Heart left ventricle (tissue), 16 donors: Measurements from ENCODE around the gene C6orf141. TPM values are rescaled to one million over a fixed set of nuclear protein-coding genes. Genes with fewer than 3 reads are reported as not detected.

ENCODE experiments used
- ATAC-seq, 4 donors: fragments of 200-7000 bp; cut with Tn5 transposase; one replicate each; pipeline ENCODE4 v1.9.1; 2020 to 2022; ENCODE audit warnings: moderate library complexity in 4 of 4, mild to moderate bottlenecking in 3 of 4, moderate number of reproducible peaks in 1 of 4
- DNase-seq, 5 donors: peaks; one replicate each; pipeline ENCODE4 v3.0.0-alpha.2; 2020
- H3K27ac ChIP-seq, 12 donors: fragments of 200-600 bp; sonication (generic) in 4 of 12; one replicate each; pipeline versions ENCODE4 v1.5.0 to v1.8.0; 2016 to 2022; ENCODE audit warnings: mild to moderate bottlenecking in 2 of 12
- H3K27me3 ChIP-seq, 9 donors: fragments of 200-600 bp; sonication (generic) in 2 of 9; one replicate each; pipeline versions ENCODE4 v1.5.1 to v1.8.0; 2016 to 2022; ENCODE audit warnings: mild to moderate bottlenecking in 3 of 9
- H3K36me3 ChIP-seq, 9 donors: fragments of 200-600 bp; sonication (generic) in 2 of 9; one replicate each; pipeline versions ENCODE4 v1.5.0 to v1.8.0; 2018 to 2022; ENCODE audit warnings: mild to moderate bottlenecking in 2 of 9
- H3K4me1 ChIP-seq, 12 donors: fragments of 200-600 bp; sonication (generic) in 4 of 12; one replicate each; pipeline versions ENCODE4 v1.5.0 to v1.8.0; 2016 to 2022; ENCODE audit warnings: mild to moderate bottlenecking in 3 of 12
- H3K4me3 ChIP-seq, 12 donors: fragments of 200-600 bp; sonication (generic) in 4 of 12; one replicate each; pipeline versions ENCODE4 v1.5.0 to v1.8.0; 2017 to 2022; ENCODE audit warnings: mild to moderate bottlenecking in 9 of 12, moderate library complexity in 4 of 12
- H3K9me3 ChIP-seq, 12 donors: fragments of 200-600 bp; sonication (generic) in 4 of 12; one replicate each; pipeline versions ENCODE4 v1.5.0 to v1.8.0; 2016 to 2022; ENCODE audit warnings: mild to moderate bottlenecking in 1 of 12
- POLR2A ChIP-seq, 2 donors: fragments of 450-650 bp; IDR thresholded peaks; one replicate each; pipeline ENCODE4 v1.6.1; 2017; ENCODE audit warnings: antibody characterized with exemption in 2 of 2, mild to moderate bottlenecking in 2 of 2, moderate library complexity in 2 of 2
- WGBS, 4 donors: extraction: QIAGEN DNeasy Blood & Tissue Kit in 2 of 4; methylation state at CpG; one replicate each; pipeline versions ENCODE4 v1.1.5 to v1.1.7; 2013 to 2018; 5-methylcytosine and 5-hydroxymethylcytosine counted together
- intact Hi-C, 10 donors: fragments of 100-400 bp; cut with DNase I; formaldehyde crosslinking; loops; one replicate each; pipeline versions ENCODE4 v1.11.1 to v1.14.2; 2022
- long read RNA-seq, 3 donors: library from polyadenylated mRNA; unstranded; transcript quantifications; one replicate each; pipeline ENCODE4 v2.0.0, GENCODE V29; 2020 to 2021
- polyA plus RNA-seq, 2 donors: library from polyadenylated mRNA; stranded (reverse); fragments of 200-250 nt; gene quantifications; one replicate each; pipeline ENCODE4 v1.2.3, GENCODE V29; 2013
- total RNA-seq, 9 donors: library from RNA; depleted of rRNA in 2 of 9; stranded (reverse); fragments of >200 nt in 2 of 9; fragmentation: NEBNext Ultra II Directional in 3 of 9; extraction: Animal tissue kit (Norgen Biotek cat#: 25700) in 3 of 9; gene quantifications; one replicate each; pipeline versions ENCODE4 v1.1.0 to v1.2.4, GENCODE V29; 2016 to 2023
- TF ChIP-seq, protein P1 (sequence below), 12 donors: fragments of 200-600 bp; sonication (generic) in 4 of 12; IDR thresholded peaks; one replicate each; pipeline versions ENCODE4 v1.5.0 to v1.8.0; 2018 to 2022; ENCODE audit warnings: antibody characterized with exemption in 12 of 12, mild to moderate bottlenecking in 5 of 12
- donor health status: ischemic (EF 13 %, LVEDD 7.1; RV severe dilation, severe dysfunction).
- donor health status: healthy with polysubstance abuse.
- donor health status: DM: no; HTN: yes; CAD: no.
- donor health status: DM: no; HTN: no; CAD: no.
- donor health status: ischemic (EF 25% LVEDD 6.9; RV normal size, moderate dysfunction).
- donor health status: ischemic (EF 25% LVEDD 5.7; RV mildly dilated, moderate dysfunction).
- donor health status: healthy.
- donor health status: DM: yes; HTN: yes; CAD: no.
- donor health status: ischemic (EF 35%, LVEDD 5.7; RV mildly dilated, moderate dysfunction).
- donor health status: nonischemic (EF 11% LVEDD 7.7; RV severe dilation, severe dysfunction).
- donor health status: DM: yes; HTN: yes; CAD: no.
- donor health status: PGD.
- donor health status: ischemic (EF 29% LVEDD 5.4; RV normal size, mild dysfunction).
- donor health status: nonischemic (EF 23%, LVEDD 6.1; RV moderate dilation, normal function).

Gene C6orf141
- 1 to 10 TPM in 1 of 9 donors, under 1 TPM in 2, not detected in 6; 0.51 to 1.2 (median 0.97) TPM for total RNA-seq
- under 1 TPM; 0.28 to 0.42 TPM for polyA plus RNA-seq
- long read RNA-seq, donor 1 = 0 reads
- long read RNA-seq, donor 2 = 0 reads
- long read RNA-seq, donor 3 = 0 reads

DNA sequence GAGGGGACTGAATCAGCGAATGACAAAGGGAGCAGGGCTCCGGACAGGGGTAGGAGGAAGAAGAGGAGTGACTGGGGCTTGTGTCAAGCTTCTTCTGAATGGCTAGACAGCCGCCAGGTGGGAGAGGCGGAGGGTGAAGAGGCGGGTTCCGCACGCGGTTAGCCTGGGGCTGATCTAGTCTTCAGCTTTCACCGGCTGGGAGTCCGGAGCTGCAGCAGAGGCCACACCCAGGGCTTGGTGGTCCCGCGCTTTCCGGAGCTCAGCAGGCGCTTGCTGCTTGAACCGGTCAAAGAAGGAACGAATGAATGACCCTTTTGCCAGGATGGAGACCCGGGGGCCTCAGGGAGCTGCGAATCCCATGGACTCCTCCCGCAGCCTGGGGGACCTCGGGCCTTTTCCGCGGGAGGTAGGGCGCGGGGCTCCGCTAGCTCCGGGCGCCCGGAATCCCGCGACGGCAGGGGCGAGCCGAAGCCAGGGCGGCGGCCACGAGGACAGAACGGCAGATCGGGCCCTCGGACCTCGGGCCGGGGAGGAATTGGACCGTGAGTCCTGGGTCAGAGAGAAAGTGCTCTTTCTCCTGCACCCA is at the start of gene C6orf141:
Gene C6orf141, plus strand, starts transcription at position 177 of the 586 bp plus-strand sequence. Its CDS starts 125 bp downstream, at position 302.
- ATAC-seq (peak in 2 of 4 donors; percentile 22 to 50), DNase-seq (no peak)
- TF ChIP-seq, protein P1, sequence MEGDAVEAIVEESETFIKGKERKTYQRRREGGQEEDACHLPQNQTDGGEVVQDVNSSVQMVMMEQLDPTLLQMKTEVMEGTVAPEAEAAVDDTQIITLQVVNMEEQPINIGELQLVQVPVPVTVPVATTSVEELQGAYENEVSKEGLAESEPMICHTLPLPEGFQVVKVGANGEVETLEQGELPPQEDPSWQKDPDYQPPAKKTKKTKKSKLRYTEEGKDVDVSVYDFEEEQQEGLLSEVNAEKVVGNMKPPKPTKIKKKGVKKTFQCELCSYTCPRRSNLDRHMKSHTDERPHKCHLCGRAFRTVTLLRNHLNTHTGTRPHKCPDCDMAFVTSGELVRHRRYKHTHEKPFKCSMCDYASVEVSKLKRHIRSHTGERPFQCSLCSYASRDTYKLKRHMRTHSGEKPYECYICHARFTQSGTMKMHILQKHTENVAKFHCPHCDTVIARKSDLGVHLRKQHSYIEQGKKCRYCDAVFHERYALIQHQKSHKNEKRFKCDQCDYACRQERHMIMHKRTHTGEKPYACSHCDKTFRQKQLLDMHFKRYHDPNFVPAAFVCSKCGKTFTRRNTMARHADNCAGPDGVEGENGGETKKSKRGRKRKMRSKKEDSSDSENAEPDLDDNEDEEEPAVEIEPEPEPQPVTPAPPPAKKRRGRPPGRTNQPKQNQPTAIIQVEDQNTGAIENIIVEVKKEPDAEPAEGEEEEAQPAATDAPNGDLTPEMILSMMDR (IDR thresholded peaks at IDR 0.05) = no peak
- no peak for TF ChIP-seq POLR2A (IDR thresholded peaks at IDR 0.05)
- intact Hi-C loops = no loop called here
- peaks cover 0 to 22% (median 14%) of the 10 kb centered on the region in 12 donors for H3K4me1 ChIP-seq
- H3K27me3 ChIP-seq = peaks cover 0 to 48% (median 19%) of the 10 kb centered on the region in 9 donors
- no peak within 1 kb of the TSS for H3K27ac ChIP-seq
- no peaks in the 10 kb centered on the region for H3K36me3 ChIP-seq
- no peaks in the 10 kb centered on the region for H3K9me3 ChIP-seq
- 0 to 2% (median 1%) methylated on average over 22 to 42 of the region's 42 CpGs for WGBS, 4 donors
- H3K4me3 ChIP-seq = peak within 1 kb of the TSS; percentile 26 to 56 (median 49)

DNA sequence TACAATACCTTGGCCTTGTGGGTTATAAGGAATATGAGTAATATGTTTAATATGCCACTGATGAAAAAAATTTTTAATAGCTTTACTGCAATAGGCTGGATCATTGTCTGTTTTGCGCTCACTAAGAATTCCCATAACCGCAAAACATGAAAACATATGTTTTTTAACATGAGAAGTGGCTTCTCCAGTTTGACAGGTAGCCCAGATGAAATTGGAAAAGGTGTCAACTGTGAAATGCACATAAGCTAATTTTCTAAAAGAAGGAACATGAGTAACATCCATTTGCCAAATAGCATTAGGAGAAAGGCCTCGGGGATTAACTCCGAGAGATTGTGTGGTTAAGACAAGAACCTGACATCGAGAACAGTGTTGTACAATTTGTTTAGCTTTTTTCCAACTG is 45.8 kb upstream of the C6orf141 start:
- Histone ChIP-seq H3K27ac (no peak overlapping the region), H3K27me3 (peaks cover 0 to 4% (median 0%) of the 10 kb centered on the region in 9 donors), H3K36me3 (no peaks in the 10 kb centered on the region), H3K9me3 (no peaks in the 10 kb centered on the region), H3K4me1 (no peaks in the 10 kb centered on the region), H3K4me3 (no peak overlapping the region)
- 74 to 94% (median 85%) methylated on average over 5 of the region's 5 CpGs for WGBS, 4 donors
- ATAC-seq (no peak), DNase-seq (no peak)
- TF ChIP-seq, protein P1 (IDR thresholded peaks at IDR 0.05) = no peak
- TF ChIP-seq POLR2A (IDR thresholded peaks at IDR 0.05) = no peak
- intact Hi-C loops = no loop called here

DNA sequence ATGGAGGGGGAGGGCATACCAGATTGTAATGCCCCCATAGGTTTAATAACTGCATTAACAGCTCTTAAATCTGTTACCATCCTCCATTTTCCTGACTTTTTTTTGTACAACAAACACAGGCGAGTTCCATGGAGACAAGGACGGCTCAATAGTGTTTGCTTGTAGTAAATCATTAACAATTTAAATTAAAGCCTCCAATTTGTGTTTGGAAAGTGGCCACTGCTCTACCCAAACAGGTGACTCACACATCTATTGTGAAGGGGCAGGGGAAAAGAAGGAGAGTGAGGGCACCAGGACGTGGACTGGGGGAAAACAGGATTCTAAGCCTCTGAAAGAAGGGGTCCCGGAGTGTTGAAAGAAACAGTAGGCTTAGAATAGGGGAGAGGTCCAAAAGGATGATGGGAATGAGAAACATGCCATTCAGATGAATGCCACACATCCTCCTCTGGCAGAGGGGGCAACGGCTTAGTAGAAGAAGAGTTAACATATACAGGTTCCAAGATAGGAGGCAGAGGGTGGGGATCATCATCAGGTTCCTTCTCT is 43.8 kb upstream of the C6orf141 start:
- Histone ChIP-seq H3K4me3 (no peak overlapping the region), H3K36me3 (no peaks in the 10 kb centered on the region), H3K27ac (no peak overlapping the region), H3K4me1 (no peaks in the 10 kb centered on the region), H3K27me3 (peaks cover 0 to 7% (median 0%) of the 10 kb centered on the region in 9 donors), H3K9me3 (no peaks in the 10 kb centered on the region)
- WGBS, 4 donors = 78 to 84% (median 81%) methylated on average over 5 of the region's 5 CpGs
- no peak for ATAC-seq
- DNase-seq = no peak
- TF ChIP-seq, protein P1 (IDR thresholded peaks at IDR 0.05) = no peak
- TF ChIP-seq POLR2A (IDR thresholded peaks at IDR 0.05) = no peak
- intact Hi-C loops = no loop called here

DNA sequence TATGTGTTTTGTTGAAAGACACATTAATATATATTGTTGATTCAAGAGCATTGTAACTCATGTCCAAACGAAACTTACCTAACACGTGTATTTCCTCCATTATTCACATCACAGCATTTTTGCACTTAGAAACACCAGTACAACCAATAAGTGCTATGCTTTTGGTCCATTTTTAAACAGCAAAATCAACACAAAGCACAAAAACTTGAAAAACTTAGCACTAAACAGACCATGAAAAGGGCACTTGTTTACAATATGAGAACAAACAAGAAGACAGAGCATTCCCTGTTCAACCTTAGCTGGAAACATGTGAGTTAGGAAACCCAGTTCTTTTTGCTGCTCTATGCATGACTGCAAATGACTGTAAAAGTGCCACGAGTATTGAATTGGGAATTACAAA is 41.1 kb upstream of the C6orf141 start:
- 72 to 79% (median 75%) methylated on average over 3 of the region's 3 CpGs for WGBS, 4 donors
- no peak for ATAC-seq
- no peak overlapping the region for H3K27ac ChIP-seq
- H3K36me3 ChIP-seq = no peaks in the 10 kb centered on the region
- TF ChIP-seq, protein P1 (IDR thresholded peaks at IDR 0.05) = no peak
- TF ChIP-seq POLR2A (IDR thresholded peaks at IDR 0.05) = no peak
- peaks cover 0 to 7% (median 0%) of the 10 kb centered on the region in 9 donors for H3K27me3 ChIP-seq
- no peak overlapping the region for H3K4me3 ChIP-seq
- no peaks in the 10 kb centered on the region for H3K4me1 ChIP-seq
- no peak for DNase-seq
- H3K9me3 ChIP-seq = no peaks in the 10 kb centered on the region
- intact Hi-C loops = no loop called here
